Stimulated activated CD8-positive, alpha-beta memory T cell treated with anti-CD3 and anti-CD28 coated beads, Interleukin-12 subunit alpha, Interleukin-12 subunit beta, amount 100 ng/mL, for 24 hours (primary cell): ENCODE results near the gene ZDHHC18.

Source experiments
- DNase-seq: peaks from one replicate; pipeline ENCODE4 v3.0.0-alpha.2; 2020; ENCODE audit errors: extremely low read depth

ZDHHC18 gene

GRCh38 chr1:26900001-26900814 is 73.7 kb downstream of the ZDHHC18 start, which contains the start of gene GPATCH3:
TSS of gene GPATCH3 (minus strand) at chr1:26900467. CDS start at chr1:26900442, 25 bp downstream.
- peak; percentile 61 for DNase-seq

- DNase-seq, result no peak
Observed at GRCh38 chr1:26900815-26901511, 74.5 kb downstream of the ZDHHC18 start.
